Muscle layer of colon (tissue), 2 donors: ENCODE measurements around the gene TIAM1.

Experiments used
- H3K27ac ChIP-seq: one replicate; pipeline ENCODE4 v1.7.0; 2013; ENCODE audit warnings: low read depth, mild to moderate bottlenecking, low read length, moderate library complexity
- H3K27me3 ChIP-seq, 2 donors: one replicate each; pipeline ENCODE4 v1.7.0; 2013; ENCODE audit warnings: low read length in 2 of 2, mild to moderate bottlenecking in 2 of 2; ENCODE audit not compliant: insufficient read depth in 2 of 2, control insufficient read depth in 1 of 2
- H3K36me3 ChIP-seq: one replicate; pipeline ENCODE4 v1.7.0; 2013; ENCODE audit warnings: mild to moderate bottlenecking, low read length; ENCODE audit not compliant: insufficient read depth
- H3K4me1 ChIP-seq: one replicate; pipeline ENCODE4 v1.7.0; 2013; ENCODE audit warnings: mild to moderate bottlenecking, low read length; ENCODE audit not compliant: insufficient read depth
- H3K4me3 ChIP-seq, 2 donors: one replicate each; pipeline ENCODE4 v1.7.0; 2013; ENCODE audit warnings: low read length in 2 of 2, low read depth in 1 of 2, mild to moderate bottlenecking in 1 of 2, moderate library complexity in 1 of 2
- H3K9ac ChIP-seq: one replicate; pipeline ENCODE4 v1.7.0; 2013; ENCODE audit warnings: low read length
- H3K9me3 ChIP-seq: one replicate; pipeline ENCODE4 v1.7.0; 2013; ENCODE audit warnings: mild to moderate bottlenecking, low read length
- donor health status: abdominal sarcoma.
- donor health status: Adenocarcinoma of cecum.

Gene TIAM1

DNA sequence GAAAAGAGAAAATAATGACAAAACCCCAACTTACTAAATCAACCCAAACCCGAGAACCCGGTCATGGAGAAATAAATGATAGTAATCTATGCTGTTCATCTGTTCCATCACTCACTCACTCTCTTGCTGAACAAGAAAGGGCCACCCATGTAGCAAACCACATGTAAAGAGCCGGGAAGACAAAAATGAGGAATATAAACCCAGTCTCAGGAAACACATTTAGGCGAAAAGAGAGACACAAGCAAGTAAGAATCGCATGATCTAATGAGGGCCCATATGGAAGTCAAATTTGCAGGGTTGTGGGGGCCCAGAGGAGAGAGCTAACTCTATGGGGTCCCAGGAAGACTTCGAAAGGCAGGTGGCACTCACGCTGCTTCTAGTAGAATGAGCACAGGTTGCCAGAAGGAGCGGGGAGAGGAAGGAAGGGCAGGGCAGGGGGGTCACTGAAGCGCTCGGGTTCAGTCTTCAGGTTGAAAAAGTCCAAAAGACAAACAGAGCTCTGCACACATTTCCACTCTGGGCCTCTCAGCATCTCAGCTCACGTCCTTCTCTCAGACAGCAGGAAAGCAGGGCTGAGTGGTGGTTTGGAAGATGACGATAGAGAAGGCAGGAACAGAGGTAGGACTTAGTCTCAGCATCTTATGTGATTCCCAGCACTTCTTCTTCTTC, 162.8 kb downstream of the TIAM1 start:
- H3K4me3 ChIP-seq = no peak overlapping the region
- H3K36me3 ChIP-seq = no peaks in the 10 kb centered on the region
- H3K27me3 ChIP-seq = no peaks in the 10 kb centered on the region
- no peaks in the 10 kb centered on the region for H3K4me1 ChIP-seq
- H3K9me3 ChIP-seq = no peaks in the 10 kb centered on the region
- H3K9ac ChIP-seq = no peak overlapping the region
- H3K27ac ChIP-seq = no peak overlapping the region

DNA sequence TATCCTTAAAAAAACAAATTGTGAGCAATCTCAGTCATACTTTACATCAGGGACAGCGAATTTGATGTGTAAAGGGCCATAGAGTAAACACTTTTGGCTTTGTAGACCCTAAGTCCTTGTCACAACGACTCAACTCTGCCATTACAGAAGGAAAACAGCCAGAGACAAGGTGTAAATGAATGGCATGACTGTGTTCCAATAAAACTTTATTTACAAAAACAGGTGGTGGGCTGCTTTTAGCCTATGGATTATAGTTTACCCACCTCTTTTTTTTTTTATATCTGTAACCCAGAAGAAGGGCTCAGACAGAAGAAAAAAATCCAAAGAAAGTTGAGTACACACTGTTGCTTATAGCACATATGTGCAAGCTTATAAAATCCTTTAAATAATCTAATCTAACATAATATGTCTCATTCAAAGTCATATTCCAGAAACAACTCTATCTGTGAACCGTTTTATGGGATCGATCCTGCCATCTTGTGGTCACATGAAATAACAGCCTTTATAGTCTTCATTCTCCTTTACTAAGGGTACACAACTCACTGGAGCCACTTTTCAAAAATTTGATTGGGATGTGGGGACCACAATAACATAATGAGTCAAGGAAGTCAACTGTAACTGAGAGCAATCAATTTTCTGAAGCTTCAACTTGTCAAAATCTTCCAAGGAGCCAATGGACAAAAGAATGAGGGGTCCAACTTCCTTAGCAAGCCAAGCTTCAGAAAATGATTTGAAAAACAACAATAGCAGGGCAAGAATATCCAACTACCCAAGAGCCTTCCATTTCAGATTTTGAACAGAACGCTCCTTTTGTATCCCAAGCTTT, 163.6 kb downstream of the TIAM1 start:
- Histone ChIP-seq H3K4me3 (no peak overlapping the region), H3K27ac (no peak overlapping the region), H3K9ac (no peak overlapping the region)

DNA sequence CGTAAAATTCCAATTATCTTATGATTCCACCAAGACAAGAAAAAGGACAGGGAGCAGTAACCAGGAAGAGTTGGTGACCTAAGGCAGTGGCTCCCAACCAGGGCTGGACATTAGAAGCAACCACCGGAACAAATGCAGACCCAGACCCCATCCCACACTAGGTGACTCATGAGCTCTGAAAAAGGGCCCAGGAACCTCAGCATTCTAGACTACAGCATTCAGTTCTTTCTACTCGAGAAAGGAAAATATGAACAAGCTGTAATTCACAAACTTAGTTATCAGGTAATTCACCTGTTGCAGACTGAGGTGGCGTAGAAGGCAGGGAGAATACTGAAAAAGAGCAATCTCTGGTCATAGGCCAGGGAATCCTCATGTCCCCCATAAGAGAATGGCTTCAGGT, 167.3 kb downstream of the TIAM1 start:
- Histone ChIP-seq H3K9ac (no peak overlapping the region), H3K4me3 (no peak overlapping the region), H3K27ac (no peak overlapping the region), H3K36me3 (no peaks in the 10 kb centered on the region), H3K9me3 (no peaks in the 10 kb centered on the region), H3K27me3 (no peaks in the 10 kb centered on the region), H3K4me1 (no peaks in the 10 kb centered on the region)

More for the DNA sequence above, 163.6 kb downstream of the TIAM1 start:
- no peaks in the 10 kb centered on the region for H3K9me3 ChIP-seq
- no peaks in the 10 kb centered on the region for H3K36me3 ChIP-seq
- H3K27me3 ChIP-seq = no peaks in the 10 kb centered on the region
- H3K4me1 ChIP-seq = no peaks in the 10 kb centered on the region

DNA sequence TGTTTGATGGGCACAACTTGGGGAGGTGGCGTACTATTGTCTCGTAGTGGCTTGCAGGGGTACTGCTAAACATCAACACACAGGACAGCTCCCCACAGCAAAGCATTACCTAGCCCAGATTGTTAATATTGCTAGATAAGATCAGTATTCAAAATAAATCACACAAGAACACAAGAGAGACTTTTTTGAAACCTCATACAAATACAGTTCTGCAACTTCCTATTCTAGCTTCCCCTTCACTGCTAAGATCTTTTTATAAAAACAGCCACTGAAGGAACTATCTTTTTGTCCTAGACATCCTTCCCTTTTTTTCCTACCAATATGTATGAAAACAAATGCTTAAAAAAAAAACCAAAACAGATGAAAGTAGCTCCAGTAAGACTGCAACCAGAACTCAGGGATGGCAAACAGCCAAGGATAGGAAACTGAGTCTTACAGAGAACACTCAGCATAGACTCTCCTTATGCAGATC, 167.9 kb downstream of the TIAM1 start:
- Histone ChIP-seq H3K27ac (no peak overlapping the region), H3K9me3 (no peaks in the 10 kb centered on the region), H3K4me1 (no peaks in the 10 kb centered on the region), H3K9ac (no peak overlapping the region), H3K27me3 (no peaks in the 10 kb centered on the region), H3K4me3 (no peak overlapping the region), H3K36me3 (no peaks in the 10 kb centered on the region)

DNA sequence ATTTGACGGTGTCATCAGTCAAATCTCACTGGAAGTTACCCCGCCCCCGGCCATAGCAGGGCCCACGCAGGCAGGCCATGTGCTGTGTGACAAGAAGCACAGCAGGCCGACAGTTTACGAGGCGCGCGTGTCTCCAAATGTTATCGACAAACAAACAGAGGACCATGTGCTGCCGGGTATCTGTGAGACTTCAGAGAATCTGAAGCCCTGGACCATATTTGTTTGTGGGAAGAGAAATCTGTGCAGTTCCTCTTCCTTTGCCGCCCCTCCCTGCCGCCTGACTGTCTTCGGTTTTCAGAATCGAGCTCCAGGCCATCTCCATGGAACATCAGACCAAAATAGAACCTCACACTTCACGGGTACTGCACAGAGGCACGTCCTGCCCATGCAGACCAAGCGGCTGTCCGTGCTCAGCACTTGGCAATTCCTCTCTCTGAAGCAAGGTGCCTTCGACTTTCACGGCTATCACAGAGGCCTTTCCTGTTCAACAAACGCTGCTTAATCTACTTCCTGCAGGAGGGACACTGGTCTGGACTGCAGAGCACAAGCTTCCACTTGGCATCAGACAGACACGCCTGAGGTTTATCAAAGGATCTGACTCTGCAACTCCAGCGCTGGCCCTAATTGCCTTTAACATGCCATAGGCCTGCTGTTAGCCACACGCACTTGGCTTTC, 170.0 kb downstream of the TIAM1 start:
- Histone ChIP-seq H3K4me3 (no peak overlapping the region), H3K27me3 (no peaks in the 10 kb centered on the region), H3K36me3 (no peaks in the 10 kb centered on the region), H3K9me3 (no peaks in the 10 kb centered on the region), H3K27ac (no peak overlapping the region), H3K9ac (no peak overlapping the region), H3K4me1 (no peaks in the 10 kb centered on the region)

DNA sequence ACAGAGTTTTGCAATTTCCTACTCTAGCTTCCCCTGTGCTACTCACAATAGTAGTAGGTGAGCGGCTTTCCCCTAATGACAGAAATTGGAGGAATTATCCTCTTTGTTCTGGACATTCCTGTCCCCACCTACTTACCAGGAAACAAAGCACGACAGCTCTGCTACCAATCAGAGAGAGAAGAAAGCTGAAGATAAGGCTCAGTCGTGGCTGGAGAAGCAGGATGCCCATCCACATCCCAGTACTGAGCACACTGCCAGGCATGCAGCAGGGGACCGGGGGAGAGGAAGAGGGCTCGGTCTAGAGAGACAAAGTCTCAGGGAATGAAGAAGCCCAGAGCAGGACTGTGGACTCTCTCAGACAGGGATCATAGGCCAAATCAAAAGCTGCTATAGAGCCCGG, 171.7 kb downstream of the TIAM1 start:
- Histone ChIP-seq H3K36me3 (no peaks in the 10 kb centered on the region), H3K27me3 (no peaks in the 10 kb centered on the region), H3K4me3 (no peak overlapping the region), H3K9ac (no peak overlapping the region), H3K27ac (no peak overlapping the region), H3K9me3 (no peaks in the 10 kb centered on the region), H3K4me1 (no peaks in the 10 kb centered on the region)

DNA sequence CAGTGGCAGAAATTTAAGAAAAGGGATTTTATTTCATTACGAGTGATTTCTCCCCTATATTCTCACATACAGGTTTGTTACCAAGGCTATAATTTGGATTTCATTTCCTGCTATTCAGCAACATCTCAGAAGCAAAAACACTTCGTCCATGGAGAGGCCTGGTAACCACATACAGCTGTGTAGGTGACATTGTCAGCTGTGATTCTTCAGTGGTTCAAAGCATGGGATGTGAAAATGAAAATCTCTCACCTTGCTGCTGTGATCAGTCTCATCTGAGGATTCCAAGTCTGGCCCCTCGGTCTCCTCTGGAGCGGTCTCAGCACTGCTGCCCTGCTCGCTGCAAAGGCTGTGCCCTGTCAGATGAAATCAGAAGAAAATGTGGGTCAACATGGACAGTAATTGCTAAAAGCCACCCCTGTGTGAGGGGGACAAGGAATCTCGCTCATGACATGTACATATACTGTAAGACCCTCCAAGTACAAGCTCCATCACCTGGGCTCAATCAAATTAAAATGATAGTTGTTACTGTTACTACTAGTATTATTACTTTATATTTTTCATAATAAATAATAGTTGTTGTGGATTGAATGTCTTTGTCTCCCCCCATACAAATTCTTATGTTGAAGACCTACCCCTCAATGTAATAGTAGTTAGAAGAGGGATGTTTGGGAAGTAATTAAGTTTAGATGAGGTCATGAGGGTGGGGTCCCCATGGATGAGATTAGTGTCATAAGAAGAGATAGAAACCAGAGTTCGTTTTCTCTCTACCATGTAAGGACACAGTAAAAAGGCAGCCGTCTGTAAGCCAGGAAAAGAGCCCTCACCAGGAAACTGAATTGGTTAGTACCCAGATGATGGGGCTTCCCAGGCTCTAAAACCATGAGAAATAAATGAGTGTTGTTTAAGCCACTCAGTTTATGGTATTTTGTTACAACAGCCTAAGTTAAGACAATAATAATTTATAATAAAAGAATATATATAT, 179.1 kb downstream of the TIAM1 start:
- Histone ChIP-seq H3K27ac (no peak overlapping the region), H3K27me3 (no peaks in the 10 kb centered on the region), H3K4me3 (no peak overlapping the region), H3K9me3 (no peaks in the 10 kb centered on the region), H3K4me1 (no peaks in the 10 kb centered on the region), H3K36me3 (no peaks in the 10 kb centered on the region), H3K9ac (no peak overlapping the region)

DNA sequence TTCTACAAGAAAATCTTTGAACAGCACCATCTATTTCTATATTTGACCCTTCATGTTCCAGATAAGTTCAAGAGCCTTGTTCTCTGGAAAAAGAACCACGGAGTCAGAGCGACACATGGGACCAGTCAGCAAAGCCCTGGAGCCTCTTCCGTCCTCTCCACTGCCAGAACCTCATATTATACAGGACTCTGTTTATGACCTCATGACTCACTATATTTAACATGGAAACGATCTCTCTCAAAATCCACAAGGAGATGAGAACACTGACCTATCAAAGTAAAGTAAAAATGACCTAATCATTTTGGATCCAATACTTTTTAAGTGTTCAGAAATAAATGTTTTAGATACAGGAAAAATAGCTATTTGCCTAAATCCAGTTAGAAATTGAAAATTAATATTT, 181.2 kb downstream of the TIAM1 start:
- Histone ChIP-seq H3K4me1 (no peaks in the 10 kb centered on the region), H3K36me3 (no peaks in the 10 kb centered on the region), H3K9me3 (no peaks in the 10 kb centered on the region), H3K4me3 (no peak overlapping the region), H3K27me3 (no peaks in the 10 kb centered on the region), H3K27ac (no peak overlapping the region), H3K9ac (no peak overlapping the region)

DNA sequence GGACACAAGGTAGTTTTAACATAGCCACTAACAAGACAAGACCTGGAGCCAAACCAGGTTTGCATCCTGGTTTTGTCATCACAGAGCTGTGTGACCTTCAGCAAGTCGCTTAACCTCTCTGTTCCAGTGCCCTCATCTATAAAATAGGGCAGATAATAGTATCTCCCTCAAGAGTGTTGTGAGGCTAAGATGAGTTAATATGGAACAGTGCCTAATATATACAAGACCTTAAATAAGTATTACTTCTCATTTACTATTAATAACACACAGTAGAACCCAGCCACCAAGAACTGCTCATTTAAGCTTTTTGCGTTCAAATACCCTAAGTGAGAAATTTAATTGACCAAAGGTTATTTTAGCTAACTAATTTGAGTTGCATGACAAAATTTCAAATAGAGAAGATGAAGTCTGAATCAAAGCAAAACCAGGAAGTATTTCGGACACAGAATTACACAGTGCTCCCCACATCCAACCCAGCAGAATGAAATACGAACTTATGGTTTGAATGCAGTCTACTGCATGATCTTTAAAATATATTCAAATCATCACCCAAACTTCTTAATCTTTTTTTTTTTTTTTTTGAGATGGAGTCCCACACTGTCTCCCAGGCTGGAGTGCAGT, 181.9 kb downstream of the TIAM1 start:
- H3K9ac ChIP-seq = no peak overlapping the region

DNA sequence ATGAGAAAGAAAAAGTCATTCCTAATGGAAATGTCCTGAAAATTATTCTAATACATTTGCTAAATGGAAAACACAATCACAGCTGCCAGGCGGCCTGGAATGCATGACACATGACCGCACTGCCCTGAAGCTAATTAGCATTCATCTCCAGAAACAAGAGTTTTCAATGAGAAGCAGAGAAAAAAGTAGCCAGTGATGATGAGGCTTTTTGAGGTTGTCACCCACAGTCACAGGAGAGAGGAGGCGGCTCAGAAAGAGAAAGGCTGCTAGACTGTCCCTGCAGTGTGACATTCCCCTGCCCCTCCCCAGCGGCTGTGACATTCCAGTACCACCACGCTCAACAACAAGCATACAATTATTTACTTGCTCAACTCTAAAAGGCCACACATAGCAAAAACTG, 182.9 kb downstream of the TIAM1 start:
- Histone ChIP-seq H3K27ac (no peak overlapping the region), H3K27me3 (no peaks in the 10 kb centered on the region), H3K4me3 (no peak overlapping the region), H3K9me3 (no peaks in the 10 kb centered on the region), H3K9ac (no peak overlapping the region), H3K36me3 (no peaks in the 10 kb centered on the region), H3K4me1 (no peaks in the 10 kb centered on the region)

More for the DNA sequence above, 181.9 kb downstream of the TIAM1 start:
- H3K36me3 ChIP-seq = no peaks in the 10 kb centered on the region
- no peak overlapping the region for H3K27ac ChIP-seq
- no peaks in the 10 kb centered on the region for H3K4me1 ChIP-seq
- no peaks in the 10 kb centered on the region for H3K9me3 ChIP-seq
- no peak overlapping the region for H3K4me3 ChIP-seq
- no peaks in the 10 kb centered on the region for H3K27me3 ChIP-seq
